Type B pancreatic cell (in vitro differentiated cells): ENCODE results near the gene MYO1E. TPM values are rescaled to one million over a fixed set of nuclear protein-coding genes. Genes with fewer than 3 reads are reported as not detected.

Experiments used
- DNase-seq: peaks from one replicate; pipeline ENCODE4 v3.0.0; 2021; ENCODE audit warnings: mixed read lengths; ENCODE audit not compliant: unreplicated experiment; ENCODE audit errors: extremely low spot score
- H3K27ac Mint-ChIP-seq: 2 replicates; pipeline ENCODE4 v1.8.0; 2021; ENCODE audit warnings: mild to moderate bottlenecking, mixed read lengths
- H3K27me3 Mint-ChIP-seq: 2 replicates; pipeline ENCODE4 v1.8.0; 2021; ENCODE audit warnings: mixed read lengths
- H3K36me3 Mint-ChIP-seq: 2 replicates; pipeline ENCODE4 v1.8.0; 2021; ENCODE audit warnings: mixed read lengths
- H3K4me1 Mint-ChIP-seq: one replicate; pipeline ENCODE4 v1.8.0; 2021; ENCODE audit warnings: mixed read lengths; ENCODE audit not compliant: unreplicated experiment
- H3K4me3 Mint-ChIP-seq: 2 replicates; pipeline ENCODE4 v1.8.0; 2021; ENCODE audit warnings: mild to moderate bottlenecking, mixed read lengths
- H3K9me3 Mint-ChIP-seq: 2 replicates; pipeline ENCODE4 v1.8.0; 2021; ENCODE audit warnings: mixed read lengths
- total RNA-seq: library from RNA; stranded (reverse); gene quantifications from 2 replicates; pipeline ENCODE4 v1.2.1, GENCODE V29; 2021; ENCODE audit warnings: low replicate concordance
- TF ChIP-seq, protein P1 (sequence below): fragments of 200-600 bp; sonication (generic); conservative IDR thresholded peaks from 2 replicates; pipeline ENCODE4 v1.5.0; 2021; ENCODE audit warnings: antibody characterized with exemption, mild to moderate bottlenecking

Gene MYO1E
- total RNA-seq, 1 donor from 2014 or later, result 55.6 TPM

DNA sequence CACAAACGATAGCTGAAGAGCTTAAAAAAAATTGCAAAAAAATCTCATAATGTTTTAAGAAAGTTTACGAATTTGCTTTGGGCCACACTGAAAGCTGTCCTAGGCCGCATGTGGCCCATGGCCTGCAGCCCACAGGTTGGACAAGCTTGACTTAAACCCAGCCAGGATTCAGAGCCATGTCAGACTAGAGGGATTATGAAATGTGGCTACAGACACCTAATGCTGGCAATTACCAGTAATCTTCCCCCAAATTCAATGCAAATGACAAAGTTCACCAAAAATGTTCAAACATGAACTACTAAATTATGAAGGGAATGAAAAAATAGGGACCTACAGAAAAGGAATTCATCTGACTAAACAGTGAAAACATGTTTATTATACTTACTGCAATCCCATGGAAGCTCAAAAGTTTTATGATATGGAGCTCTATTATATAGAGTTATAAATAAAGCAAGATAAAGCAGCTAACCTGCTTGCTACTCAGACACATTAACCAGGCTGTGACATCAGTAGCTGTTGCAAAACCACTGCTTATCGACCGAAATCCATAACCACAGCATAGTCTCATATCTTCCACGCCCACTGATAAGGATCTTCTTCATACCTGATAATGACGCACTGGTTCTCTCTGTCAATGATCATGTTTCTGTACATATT is 116.9 kb downstream of the MYO1E start:
- H3K27ac Mint-ChIP-seq, result no peak overlapping the region
- H3K9me3 Mint-ChIP-seq, result no peaks in the 10 kb centered on the region
- no peak overlapping the region for H3K4me3 Mint-ChIP-seq
- H3K36me3 Mint-ChIP-seq, result peaks cover 3% of the 10 kb centered on the region
- H3K4me1 Mint-ChIP-seq, result peaks cover 4% of the 10 kb centered on the region
- TF ChIP-seq, protein P1, sequence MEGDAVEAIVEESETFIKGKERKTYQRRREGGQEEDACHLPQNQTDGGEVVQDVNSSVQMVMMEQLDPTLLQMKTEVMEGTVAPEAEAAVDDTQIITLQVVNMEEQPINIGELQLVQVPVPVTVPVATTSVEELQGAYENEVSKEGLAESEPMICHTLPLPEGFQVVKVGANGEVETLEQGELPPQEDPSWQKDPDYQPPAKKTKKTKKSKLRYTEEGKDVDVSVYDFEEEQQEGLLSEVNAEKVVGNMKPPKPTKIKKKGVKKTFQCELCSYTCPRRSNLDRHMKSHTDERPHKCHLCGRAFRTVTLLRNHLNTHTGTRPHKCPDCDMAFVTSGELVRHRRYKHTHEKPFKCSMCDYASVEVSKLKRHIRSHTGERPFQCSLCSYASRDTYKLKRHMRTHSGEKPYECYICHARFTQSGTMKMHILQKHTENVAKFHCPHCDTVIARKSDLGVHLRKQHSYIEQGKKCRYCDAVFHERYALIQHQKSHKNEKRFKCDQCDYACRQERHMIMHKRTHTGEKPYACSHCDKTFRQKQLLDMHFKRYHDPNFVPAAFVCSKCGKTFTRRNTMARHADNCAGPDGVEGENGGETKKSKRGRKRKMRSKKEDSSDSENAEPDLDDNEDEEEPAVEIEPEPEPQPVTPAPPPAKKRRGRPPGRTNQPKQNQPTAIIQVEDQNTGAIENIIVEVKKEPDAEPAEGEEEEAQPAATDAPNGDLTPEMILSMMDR, result no peak
- no peaks in the 10 kb centered on the region for H3K27me3 Mint-ChIP-seq
- no peak for DNase-seq

DNA sequence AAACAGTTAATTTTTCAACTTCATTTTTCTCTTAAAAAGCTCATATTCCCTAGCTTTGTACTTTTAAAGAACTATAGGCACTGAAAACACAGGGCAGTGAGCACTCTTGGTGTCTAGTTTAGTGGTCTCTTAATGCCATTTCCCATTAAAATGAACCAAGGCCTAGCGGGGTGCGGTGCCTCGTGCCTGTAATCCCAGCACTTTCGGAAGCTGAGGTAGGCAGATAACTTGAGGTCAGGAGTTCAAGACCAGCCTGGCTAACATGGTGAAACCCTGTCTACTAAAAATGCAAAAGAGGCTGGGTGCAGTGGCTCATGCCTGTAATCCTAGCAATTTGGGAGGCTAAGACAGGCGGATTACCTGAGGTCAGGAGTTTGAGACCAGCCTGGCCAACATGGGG is 120.5 kb downstream of the MYO1E start:
- TF ChIP-seq, protein P1, result no peak
- H3K9me3 Mint-ChIP-seq, result no peaks in the 10 kb centered on the region
- no peak overlapping the region for H3K27ac Mint-ChIP-seq
- no peak overlapping the region for H3K4me3 Mint-ChIP-seq
- H3K36me3 Mint-ChIP-seq, result peaks cover 1% of the 10 kb centered on the region
- no peaks in the 10 kb centered on the region for H3K4me1 Mint-ChIP-seq
- DNase-seq, result no peak
- no peaks in the 10 kb centered on the region for H3K27me3 Mint-ChIP-seq

GRCh38 chr15:59251001-59251845 is 121.4 kb downstream of the MYO1E start:
- TF ChIP-seq, protein P1, result no peak
- Mint-ChIP-seq H3K4me3 (no peak overlapping the region), H3K36me3 (no peaks in the 10 kb centered on the region), H3K27me3 (no peaks in the 10 kb centered on the region), H3K4me1 (no peaks in the 10 kb centered on the region), H3K9me3 (no peaks in the 10 kb centered on the region), H3K27ac (no peak overlapping the region)
- no peak for DNase-seq

GRCh38 chr15:59250249-59250648 is 122.4 kb downstream of the MYO1E start:
- Mint-ChIP-seq H3K9me3 (no peaks in the 10 kb centered on the region), H3K27ac (no peak overlapping the region), H3K36me3 (no peaks in the 10 kb centered on the region), H3K27me3 (no peaks in the 10 kb centered on the region), H3K4me1 (no peaks in the 10 kb centered on the region), H3K4me3 (no peak overlapping the region)
- TF ChIP-seq, protein P1, result no peak
- no peak for DNase-seq

- Mint-ChIP-seq H3K4me1 (no peaks in the 10 kb centered on the region), H3K4me3 (no peak overlapping the region), H3K36me3 (no peaks in the 10 kb centered on the region), H3K9me3 (no peaks in the 10 kb centered on the region), H3K27ac (no peak overlapping the region), H3K27me3 (no peaks in the 10 kb centered on the region)
- TF ChIP-seq, protein P1, result no peak
- DNase-seq, result no peak
These were observed 122.9 kb downstream of the MYO1E start for GRCh38 chr15:59249816-59250215.
